Left ventricle myocardium inferior (tissue), 1 donor: ENCODE results near the gene ZNRF2. TPM values are rescaled to one million over a fixed set of nuclear protein-coding genes. Genes with fewer than 3 reads are reported as not detected.

Source experiments
- DNase-seq: peaks from one replicate; pipeline ENCODE4 v3.0.0-alpha.2; 2020
- H3K27ac ChIP-seq: fragments of 200-600 bp; replicated peaks from 2 replicates; pipeline ENCODE4 v1.8.0; 2021
- H3K27me3 ChIP-seq: fragments of 200-600 bp; 2 replicates; pipeline ENCODE4 v1.8.0; 2021; ENCODE audit warnings: low read depth
- H3K36me3 ChIP-seq: fragments of 200-600 bp; 2 replicates; pipeline ENCODE4 v1.8.0; 2021
- H3K4me1 ChIP-seq: fragments of 200-600 bp; 2 replicates; pipeline ENCODE4 v1.8.0; 2021
- H3K4me3 ChIP-seq: fragments of 200-600 bp; 2 replicates; pipeline ENCODE4 v1.8.0; 2021; ENCODE audit warnings: mild to moderate bottlenecking, moderate library complexity
- H3K9me3 ChIP-seq: fragments of 200-600 bp; replicated peaks from 2 replicates; pipeline ENCODE4 v1.8.0; 2021
- CTCF ChIP-seq: fragments of 200-600 bp; IDR thresholded peaks from 2 replicates; pipeline ENCODE4 v1.8.0; 2021; ENCODE audit warnings: antibody characterized with exemption, mild to moderate bottlenecking, borderline replicate concordance
- intact Hi-C: fragments of 100-400 bp; cut with micrococcal nuclease; formaldehyde crosslinking; loops from one replicate; pipeline ENCODE4 v1.11.0; 2022
- total RNA-seq: library from RNA; stranded (reverse); fragmentation: NEBNext Ultra II Directional; extraction: Animal tissue kit (Norgen Biotek cat#: 25700); gene quantifications from one replicate; pipeline ENCODE4 v1.2.1, GENCODE V29; 2021
- donor health status: DM: no; HTN: yes; CAD: no; lungs with severe emphysema.

The ZNRF2 gene
- total RNA-seq, 1 donor from 2014 or later = 10.9 TPM

- peaks cover 6% of the 10 kb centered on the region for H3K9me3 ChIP-seq
- H3K4me1 ChIP-seq = peaks cover 26% of the 10 kb centered on the region
- DNase-seq = no peak
- no peaks in the 10 kb centered on the region for H3K36me3 ChIP-seq
- H3K27me3 ChIP-seq = no peaks in the 10 kb centered on the region
- H3K4me3 ChIP-seq = no peak overlapping the region
- intact Hi-C loops = no loop called here
- TF ChIP-seq CTCF = no peak
- no peak overlapping the region for H3K27ac ChIP-seq
Observed at GRCh38 chr7:30349816-30350215, 65.4 kb downstream of the ZNRF2 start.

GRCh38 chr7:30351286-30351685 is 66.9 kb downstream of the ZNRF2 start:
- Histone ChIP-seq H3K9me3 (peaks cover 5% of the 10 kb centered on the region), H3K4me1 (peaks cover 20% of the 10 kb centered on the region), H3K27ac (no peak overlapping the region), H3K36me3 (no peaks in the 10 kb centered on the region), H3K27me3 (no peaks in the 10 kb centered on the region), H3K4me3 (no peak overlapping the region)
- intact Hi-C loops = no loop called here
- TF ChIP-seq CTCF = no peak
- DNase-seq = no peak

- DNase-seq = no peak
- TF ChIP-seq CTCF = no peak
- peaks cover 20% of the 10 kb centered on the region for H3K4me1 ChIP-seq
- intact Hi-C loops = no loop called here
- H3K27me3 ChIP-seq = no peaks in the 10 kb centered on the region
- H3K9me3 ChIP-seq = peaks cover under 1% of the 10 kb centered on the region
- H3K36me3 ChIP-seq = no peaks in the 10 kb centered on the region
- no peak overlapping the region for H3K4me3 ChIP-seq
- no peak overlapping the region for H3K27ac ChIP-seq
Observed at GRCh38 chr7:30351724-30352123, 67.3 kb downstream of the ZNRF2 start.

GRCh38 chr7:30352169-30352568 is 67.8 kb downstream of the ZNRF2 start:
- no peaks in the 10 kb centered on the region for H3K27me3 ChIP-seq
- H3K4me3 ChIP-seq = no peak overlapping the region
- no peak overlapping the region for H3K27ac ChIP-seq
- H3K36me3 ChIP-seq = peaks cover 3% of the 10 kb centered on the region
- TF ChIP-seq CTCF = no peak
- peaks cover 20% of the 10 kb centered on the region for H3K4me1 ChIP-seq
- intact Hi-C loops = no loop called here
- no peaks in the 10 kb centered on the region for H3K9me3 ChIP-seq
- no peak for DNase-seq

- no peak for DNase-seq
- peaks cover 6% of the 10 kb centered on the region for H3K36me3 ChIP-seq
- H3K9me3 ChIP-seq = no peaks in the 10 kb centered on the region
- H3K4me1 ChIP-seq = peaks cover 15% of the 10 kb centered on the region
- TF ChIP-seq CTCF = no peak
- H3K27me3 ChIP-seq = no peaks in the 10 kb centered on the region
- H3K27ac ChIP-seq = no peak overlapping the region
- no peak overlapping the region for H3K4me3 ChIP-seq
- intact Hi-C loops = no loop called here
Observed at GRCh38 chr7:30353532-30353931, 69.1 kb downstream of the ZNRF2 start.

- H3K4me3 ChIP-seq = no peak overlapping the region
- no peaks in the 10 kb centered on the region for H3K9me3 ChIP-seq
- peaks cover 6% of the 10 kb centered on the region for H3K36me3 ChIP-seq
- no peaks in the 10 kb centered on the region for H3K27me3 ChIP-seq
- no peak overlapping the region for H3K27ac ChIP-seq
- DNase-seq = no peak
- TF ChIP-seq CTCF = no peak
- intact Hi-C loops = no loop called here
- peaks cover 13% of the 10 kb centered on the region for H3K4me1 ChIP-seq
Observed at GRCh38 chr7:30353932-30354607, 69.7 kb downstream of the ZNRF2 start.
